H1 (cell line): ENCODE results near the gene TYRO3. TPM values are rescaled to one million over a fixed set of nuclear protein-coding genes. Genes with fewer than 3 reads are reported as not detected.

Source experiments
- CHD2 ChIP-seq: IDR thresholded peaks from 2 replicates; pipeline ENCODE4 v1.6.1; 2012; ENCODE audit warnings: low read length, improper control_type of control experiment
- POLR2A ChIP-seq, 2 experiments: IDR thresholded peaks; 1 replicate in 1 of 2; 2 replicates in 1 of 2; pipeline ENCODE4 v1.6.1; 2011; ENCODE audit warnings: low read depth in 2 of 2, low read length in 2 of 2, mild to moderate bottlenecking in 2 of 2; ENCODE audit errors: control extremely low read depth in 1 of 2
- POLR2AphosphoS5 ChIP-seq: IDR thresholded peaks from 2 replicates; pipeline ENCODE4 v1.6.1; 2011; ENCODE audit warnings: low read depth, low read length
- SIN3A ChIP-seq, 2 experiments: IDR thresholded peaks in 1 of 2; conservative IDR thresholded peaks in 1 of 2; 2 replicates each; pipeline ENCODE4 v1.6.1; 2011 to 2012; ENCODE audit warnings: low read length in 2 of 2, improper control_type of control experiment in 1 of 2, low read depth in 1 of 2, mild to moderate bottlenecking in 1 of 2
- SP1 ChIP-seq: IDR thresholded peaks from 2 replicates; pipeline ENCODE4 v1.6.1; 2011; ENCODE audit warnings: low read depth, low read length
- polyA plus RNA-seq, 7 experiments: library from polyadenylated mRNA; depleted of rRNA in 3 of 7; stranded (reverse) in 5 of 7; unstranded in 2 of 7; fragments of >200 nt in 5 of 7; fragments of 200-250 nt in 2 of 7; gene quantifications; 1 replicate in 5 of 7; 2 replicates in 1 of 7; 4 replicates in 1 of 7; pipeline versions ENCODE4 v1.2.1 to v1.2.3, GENCODE V29; 2011 to 2013; ENCODE audit warnings: missing spikeins in 2 of 7, mixed read lengths in 2 of 7
- total RNA-seq: library from RNA; stranded (reverse); fragmentation: NEBNext Ultra II Directional; extraction: Animal tissue kit (Norgen Biotek cat#: 25700); gene quantifications from 2 replicates; pipeline ENCODE4 v1.2.1, GENCODE V29; 2021
- TF ChIP-seq, protein P1 (sequence below), 3 experiments: IDR thresholded peaks; 1 replicate in 2 of 3; 2 replicates in 1 of 3; pipeline versions ENCODE4 v1.5.1 to v1.6.1; 2011; ENCODE audit warnings: low read length in 3 of 3, mild to moderate bottlenecking in 3 of 3, inconsistent platforms in 2 of 3, low read depth in 1 of 3, moderate library complexity in 1 of 3; ENCODE audit not compliant: insufficient read depth in 1 of 3; ENCODE audit errors: control extremely low read depth in 1 of 3

Gene TYRO3
- total and polyA plus RNA-seq, 2 of the 8 experiments (the other 6 are each of a cell fraction or from before 2014, with no cell fraction given): 82.7 to 98.8 TPM

DNA sequence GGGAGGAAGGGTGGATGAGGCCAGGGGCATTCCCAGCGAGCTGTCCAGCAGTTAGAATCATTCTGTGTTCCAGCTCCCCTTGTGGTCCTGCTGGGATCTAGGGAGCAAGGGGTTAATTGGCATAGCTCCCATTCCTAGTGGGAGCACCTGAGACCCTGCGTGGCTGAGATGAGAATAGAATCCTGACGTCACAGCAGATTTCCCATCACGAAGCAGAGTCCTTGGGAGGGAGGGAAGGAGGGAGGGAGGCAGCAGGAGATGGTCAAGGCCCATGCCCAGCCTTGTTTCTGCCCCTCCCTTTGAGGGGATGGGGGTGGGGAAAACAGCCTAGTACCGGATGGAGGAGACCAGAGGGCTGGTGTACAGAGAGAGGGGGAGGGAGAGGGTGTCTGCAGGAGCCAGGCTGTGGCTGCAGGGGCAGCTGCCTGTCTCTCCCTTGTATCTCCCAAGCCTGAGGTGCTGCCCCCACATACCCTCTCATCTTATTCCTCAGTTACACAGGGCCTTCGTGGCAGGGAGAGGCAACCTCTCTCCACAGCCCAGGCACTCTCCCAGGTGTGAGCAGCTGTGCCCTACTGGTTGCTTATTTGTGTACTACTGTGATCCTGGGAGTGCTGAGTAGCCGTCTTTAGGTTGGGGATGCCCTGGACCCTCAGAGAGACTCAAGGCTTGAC is 5.4 kb downstream of the TYRO3 start (continued):
- TF ChIP-seq SIN3A (conservative IDR thresholded peaks at IDR 0.05 in 1 of 2, IDR thresholded peaks at IDR 0.05 in 1 of 2; ENCODE audit: low read depth in 1 of 2, low read length in 2 of 2) (0 out of 4 replicates have a peak, but pooled peaks of 1 of the 2 experiments have one; percentile 34), POLR2A (IDR thresholded peaks at IDR 0.05; ENCODE audit: control extremely low read depth in 1 of 2, low read depth in 2 of 2, low read length in 2 of 2) (peak; percentile 18 to 70), SP1 (peak; percentile 64; the same call in 1 of the 2 replicates), POLR2AphosphoS5 (peak; percentile 58), CHD2 (peak; percentile 9; the same call in 1 of the 2 replicates)
- TF ChIP-seq, protein P1, sequence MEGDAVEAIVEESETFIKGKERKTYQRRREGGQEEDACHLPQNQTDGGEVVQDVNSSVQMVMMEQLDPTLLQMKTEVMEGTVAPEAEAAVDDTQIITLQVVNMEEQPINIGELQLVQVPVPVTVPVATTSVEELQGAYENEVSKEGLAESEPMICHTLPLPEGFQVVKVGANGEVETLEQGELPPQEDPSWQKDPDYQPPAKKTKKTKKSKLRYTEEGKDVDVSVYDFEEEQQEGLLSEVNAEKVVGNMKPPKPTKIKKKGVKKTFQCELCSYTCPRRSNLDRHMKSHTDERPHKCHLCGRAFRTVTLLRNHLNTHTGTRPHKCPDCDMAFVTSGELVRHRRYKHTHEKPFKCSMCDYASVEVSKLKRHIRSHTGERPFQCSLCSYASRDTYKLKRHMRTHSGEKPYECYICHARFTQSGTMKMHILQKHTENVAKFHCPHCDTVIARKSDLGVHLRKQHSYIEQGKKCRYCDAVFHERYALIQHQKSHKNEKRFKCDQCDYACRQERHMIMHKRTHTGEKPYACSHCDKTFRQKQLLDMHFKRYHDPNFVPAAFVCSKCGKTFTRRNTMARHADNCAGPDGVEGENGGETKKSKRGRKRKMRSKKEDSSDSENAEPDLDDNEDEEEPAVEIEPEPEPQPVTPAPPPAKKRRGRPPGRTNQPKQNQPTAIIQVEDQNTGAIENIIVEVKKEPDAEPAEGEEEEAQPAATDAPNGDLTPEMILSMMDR (IDR thresholded peaks at IDR 0.05; ENCODE audit: control extremely low read depth in 1 of 3, insufficient read depth in 1 of 3, low read depth in 1 of 3, low read length in 3 of 3): peak in 1 of 3 experiments; percentile 18; a peak in 1 of 4 replicates
